Measurements from ENCODE around the gene DNM2. TPM values are rescaled to one million over a fixed set of nuclear protein-coding genes. Genes with fewer than 3 reads are reported as not detected.

Gene DNM2
- total RNA-seq, 4 donors from 2014 or later, result 135 to 322 (median 173) TPM

- Histone ChIP-seq H3K9me3 (no peaks in the 10 kb centered on the region), H3K27me3 (no peaks in the 10 kb centered on the region), H3K4me1 (peaks cover 12% of the 10 kb centered on the region), H3K4me3 (peak overlapping the region; percentile 26), H3K27ac (no peak overlapping the region), H3K36me3 (peaks cover 15% of the 10 kb centered on the region)
- 23% methylated on average over 32 of the region's 59 CpGs for WGBS
- peak; percentile 92 to 94 for DNase-seq (ENCODE audit: low spot score in 2 of 2)
- TF ChIP-seq POLR2A (IDR thresholded peaks at IDR 0.05) (no peak), POLR2AphosphoS5 (IDR thresholded peaks at IDR 0.05) (no peak), EP300 (IDR thresholded peaks at IDR 0.05) (no peak)
- TF ChIP-seq, protein P1, sequence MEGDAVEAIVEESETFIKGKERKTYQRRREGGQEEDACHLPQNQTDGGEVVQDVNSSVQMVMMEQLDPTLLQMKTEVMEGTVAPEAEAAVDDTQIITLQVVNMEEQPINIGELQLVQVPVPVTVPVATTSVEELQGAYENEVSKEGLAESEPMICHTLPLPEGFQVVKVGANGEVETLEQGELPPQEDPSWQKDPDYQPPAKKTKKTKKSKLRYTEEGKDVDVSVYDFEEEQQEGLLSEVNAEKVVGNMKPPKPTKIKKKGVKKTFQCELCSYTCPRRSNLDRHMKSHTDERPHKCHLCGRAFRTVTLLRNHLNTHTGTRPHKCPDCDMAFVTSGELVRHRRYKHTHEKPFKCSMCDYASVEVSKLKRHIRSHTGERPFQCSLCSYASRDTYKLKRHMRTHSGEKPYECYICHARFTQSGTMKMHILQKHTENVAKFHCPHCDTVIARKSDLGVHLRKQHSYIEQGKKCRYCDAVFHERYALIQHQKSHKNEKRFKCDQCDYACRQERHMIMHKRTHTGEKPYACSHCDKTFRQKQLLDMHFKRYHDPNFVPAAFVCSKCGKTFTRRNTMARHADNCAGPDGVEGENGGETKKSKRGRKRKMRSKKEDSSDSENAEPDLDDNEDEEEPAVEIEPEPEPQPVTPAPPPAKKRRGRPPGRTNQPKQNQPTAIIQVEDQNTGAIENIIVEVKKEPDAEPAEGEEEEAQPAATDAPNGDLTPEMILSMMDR (IDR thresholded peaks at IDR 0.05), result no peak
Observed at GRCh38 chr19:10695401-10696398, 22.2 kb upstream of the DNM2 start.

- 39% methylated on average over 15 of the region's 15 CpGs for WGBS
- H3K4me3 ChIP-seq, result no peak overlapping the region
- H3K9me3 ChIP-seq, result no peaks in the 10 kb centered on the region
- TF ChIP-seq, protein P1 (IDR thresholded peaks at IDR 0.05), result peak in 1 of 2 donors; percentile 46
- TF ChIP-seq EP300 (IDR thresholded peaks at IDR 0.05), result no peak
- H3K27me3 ChIP-seq, result no peaks in the 10 kb centered on the region
- H3K27ac ChIP-seq, result no peak overlapping the region
- no peaks in the 10 kb centered on the region for H3K36me3 ChIP-seq
- DNase-seq (ENCODE audit: low spot score in 2 of 2), result no peak
- H3K4me1 ChIP-seq, result peaks cover 28% of the 10 kb centered on the region
Observed at GRCh38 chr19:10699650-10700335, 18.1 kb upstream of the DNM2 start.

DNA sequence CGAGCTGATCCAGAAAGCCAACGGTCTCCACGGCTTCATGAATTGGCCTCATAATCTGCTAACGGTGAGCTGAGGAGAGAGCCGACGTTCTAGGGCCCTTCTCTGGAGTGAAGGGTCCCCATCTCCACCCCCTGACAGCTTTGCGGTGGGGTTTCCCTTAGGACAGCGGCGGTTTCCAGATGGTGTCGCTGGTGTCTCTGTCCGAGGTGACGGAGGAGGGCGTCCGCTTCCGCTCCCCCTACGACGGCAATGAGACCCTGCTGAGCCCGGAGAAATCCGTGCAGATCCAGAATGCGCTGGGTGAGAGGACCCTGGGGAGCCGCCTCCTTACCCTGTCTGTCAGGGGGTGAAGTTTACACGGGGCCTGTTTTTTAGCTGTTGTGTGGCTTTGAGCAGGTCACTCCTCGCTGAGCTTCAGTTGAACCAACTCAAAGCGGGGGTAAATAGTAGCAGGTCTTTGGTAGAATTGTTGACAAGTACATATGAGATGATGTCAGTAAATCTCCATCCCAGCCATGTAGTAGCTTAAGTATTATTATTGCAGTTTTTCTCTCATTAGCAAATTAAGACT, 15.8 kb upstream of the DNM2 start:
- Histone ChIP-seq H3K36me3 (peaks cover 7% of the 10 kb centered on the region), H3K9me3 (no peaks in the 10 kb centered on the region), H3K4me3 (peak overlapping the region; percentile 92), H3K4me1 (peaks cover 16% of the 10 kb centered on the region), H3K27me3 (no peaks in the 10 kb centered on the region), H3K27ac (peak overlapping the region; percentile 64)
- TF ChIP-seq, protein P1 (IDR thresholded peaks at IDR 0.05), result no peak
- TF ChIP-seq POLR2A (IDR thresholded peaks at IDR 0.05), result no peak
- no peak for TF ChIP-seq EP300 (IDR thresholded peaks at IDR 0.05)
- TF ChIP-seq POLR2AphosphoS5 (IDR thresholded peaks at IDR 0.05), result no peak
- no peak for DNase-seq (ENCODE audit: low spot score in 2 of 2)
- WGBS, result 11% methylated on average over 24 of the region's 24 CpGs

DNA sequence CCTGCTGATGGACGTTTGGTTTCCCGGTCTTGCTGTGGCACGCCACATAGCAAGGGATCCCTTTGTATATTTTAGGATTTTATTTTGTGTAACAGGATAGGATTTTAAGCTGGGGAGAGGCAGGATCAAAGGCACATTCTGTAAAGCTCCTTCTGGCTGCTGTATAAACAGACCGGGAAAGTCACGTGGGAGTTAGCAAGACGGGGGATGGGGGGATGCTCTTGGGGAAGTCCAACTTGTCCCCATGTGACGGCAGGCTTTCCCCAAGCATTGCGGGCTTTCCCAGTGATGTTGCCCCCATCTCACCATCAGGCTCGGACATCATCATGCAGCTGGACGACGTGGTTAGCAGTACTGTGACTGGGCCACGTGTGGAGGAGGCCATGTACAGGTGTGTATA, 10.9 kb upstream of the DNM2 start:
- H3K4me3 ChIP-seq, result no peak overlapping the region
- H3K9me3 ChIP-seq, result no peaks in the 10 kb centered on the region
- 90% methylated on average over 12 of the region's 12 CpGs for WGBS
- H3K27me3 ChIP-seq, result no peaks in the 10 kb centered on the region
- H3K27ac ChIP-seq, result no peak overlapping the region
- TF ChIP-seq, protein P1 (IDR thresholded peaks at IDR 0.05), result no peak
- no peak for TF ChIP-seq POLR2AphosphoS5 (IDR thresholded peaks at IDR 0.05)
- no peak for TF ChIP-seq POLR2A (IDR thresholded peaks at IDR 0.05)
- no peak for TF ChIP-seq EP300 (IDR thresholded peaks at IDR 0.05)
- peaks cover 27% of the 10 kb centered on the region for H3K36me3 ChIP-seq
- DNase-seq (ENCODE audit: low spot score in 2 of 2), result no peak
- H3K4me1 ChIP-seq, result peaks cover 4% of the 10 kb centered on the region

DNA sequence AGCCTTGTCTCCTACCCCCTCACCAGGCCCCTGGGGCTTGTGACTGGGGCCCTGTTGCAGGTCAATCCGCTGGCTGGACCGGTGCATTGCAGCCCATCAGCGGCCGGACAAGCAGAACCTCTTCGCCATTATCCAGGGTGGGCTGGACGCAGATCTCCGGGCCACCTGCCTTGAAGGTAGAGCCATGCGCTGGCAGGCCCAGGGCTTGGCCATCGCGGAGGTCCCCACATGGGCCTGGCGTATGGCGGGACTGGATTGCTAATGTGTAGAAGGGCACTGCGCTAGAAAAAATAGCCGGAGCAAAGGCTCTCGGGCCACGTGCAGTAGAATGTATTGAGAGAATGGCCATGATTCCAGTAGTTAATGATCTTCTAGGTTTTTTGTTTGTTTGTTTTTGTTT, 10.4 kb upstream of the DNM2 start:
- Histone ChIP-seq H3K27me3 (no peaks in the 10 kb centered on the region), H3K36me3 (peaks cover 31% of the 10 kb centered on the region), H3K27ac (no peak overlapping the region), H3K4me1 (no peaks in the 10 kb centered on the region), H3K4me3 (no peak overlapping the region), H3K9me3 (no peaks in the 10 kb centered on the region)
- no peak for DNase-seq (ENCODE audit: low spot score in 2 of 2)
- WGBS, result 95% methylated on average over 14 of the region's 16 CpGs
- TF ChIP-seq EP300 (IDR thresholded peaks at IDR 0.05) (no peak), POLR2AphosphoS5 (IDR thresholded peaks at IDR 0.05) (no peak), POLR2A (IDR thresholded peaks at IDR 0.05) (no peak)
- TF ChIP-seq, protein P1 (IDR thresholded peaks at IDR 0.05), result no peak

Data from suprapubic skin (tissue), 4 donors.